ENCODE results near the gene IRF9.

- TF ChIP-seq CTCF (IDR thresholded peaks at IDR 0.05): no peak
- no peak for TF ChIP-seq ZFX (IDR thresholded peaks at IDR 0.05; ENCODE audit: borderline replicate concordance)
Observed at GRCh38 chr14:24192933-24193332, 31.9 kb downstream of the IRF9 start.
